Activated naive CD4-positive, alpha-beta T cell (primary cell): ENCODE results near the gene ATG3.
"Not testable (repeated sequence)": the region's sequence is repeated elsewhere in the genome, so short reads cannot be mapped to it uniquely, and the experiment has no call there.

Experiments
- DNase-seq, 4 experiments: peaks; one replicate each; lab custom pipeline; 2025; lab: John Stamatoyannopoulos, UW

ATG3 gene

GRCh38 chr3:112497897-112498548 is 63.7 kb downstream of the ATG3 start:
- DNase-seq, result no peak

GRCh38 chr3:112496366-112497067 is 65.2 kb downstream of the ATG3 start:
- no peak for DNase-seq

- not testable (repeated sequence) for DNase-seq
Observed at GRCh38 chr3:112494448-112494767, 67.4 kb downstream of the ATG3 start.

- no peak for DNase-seq
Observed at GRCh38 chr3:112492124-112492523, 69.6 kb downstream of the ATG3 start.

GRCh38 chr3:112491373-112491772 is 70.4 kb downstream of the ATG3 start:
- DNase-seq, result no peak

GRCh38 chr3:112489674-112490479 is 71.9 kb downstream of the ATG3 start:
- DNase-seq, result no peak

GRCh38 chr3:112486811-112487505 is 74.8 kb downstream of the ATG3 start:
- DNase-seq, result no peak

GRCh38 chr3:112484352-112484751 is 77.4 kb downstream of the ATG3 start:
- DNase-seq, result no peak

GRCh38 chr3:112482675-112483074 is 79.1 kb downstream of the ATG3 start:
- DNase-seq, result no peak
